GM19193 (cell line): ENCODE data around the gene MAPK10.

ENCODE experiments used
- POLR2A ChIP-seq: IDR thresholded peaks from 4 replicates; pipeline ENCODE4 v1.6.1; 2011; ENCODE audit not compliant: insufficient read depth, insufficient read length; ENCODE audit errors: extremely low read depth

Gene MAPK10

GRCh38 chr4:86089053-86089452, 270.8 kb downstream of the MAPK10 start:
- TF ChIP-seq POLR2A: no peak

GRCh38 chr4:86060341-86060740, 299.5 kb downstream of the MAPK10 start:
- no peak for TF ChIP-seq POLR2A

- TF ChIP-seq POLR2A: no peak
Observed at GRCh38 chr4:86058621-86059020, 301.2 kb downstream of the MAPK10 start.

- no peak for TF ChIP-seq POLR2A
Observed at GRCh38 chr4:86055898-86056297, 304.0 kb downstream of the MAPK10 start.

GRCh38 chr4:86054286-86055032, 305.4 kb downstream of the MAPK10 start:
- TF ChIP-seq POLR2A: no peak

- no peak for TF ChIP-seq POLR2A
Observed at GRCh38 chr4:86050496-86050895, 309.4 kb downstream of the MAPK10 start.

- no peak for TF ChIP-seq POLR2A
Observed at GRCh38 chr4:86048426-86048825, 311.4 kb downstream of the MAPK10 start.

- TF ChIP-seq POLR2A: no peak
Observed at GRCh38 chr4:86044593-86044985, 315.3 kb downstream of the MAPK10 start.

GRCh38 chr4:86043755-86044592, 315.9 kb downstream of the MAPK10 start:
- no peak for TF ChIP-seq POLR2A

- TF ChIP-seq POLR2A: no peak
Observed at GRCh38 chr4:86038037-86038436, 321.8 kb downstream of the MAPK10 start.

- TF ChIP-seq POLR2A: no peak
Observed at GRCh38 chr4:86036736-86037135, 323.1 kb downstream of the MAPK10 start.

GRCh38 chr4:86035688-86036087, 324.2 kb downstream of the MAPK10 start:
- no peak for TF ChIP-seq POLR2A

- TF ChIP-seq POLR2A: no peak
Observed at GRCh38 chr4:86034616-86035015, 325.2 kb downstream of the MAPK10 start.

GRCh38 chr4:86033171-86033570, 326.7 kb downstream of the MAPK10 start:
- TF ChIP-seq POLR2A: no peak

GRCh38 chr4:86032476-86033022, 327.3 kb downstream of the MAPK10 start:
- no peak for TF ChIP-seq POLR2A

GRCh38 chr4:86031927-86032326, 327.9 kb downstream of the MAPK10 start:
- TF ChIP-seq POLR2A: no peak
